Neural cell (in vitro differentiated cells): Measurements from ENCODE around the gene LRFN3. TPM values are rescaled to one million over a fixed set of nuclear protein-coding genes. Genes with fewer than 3 reads are reported as not detected.

ENCODE experiments used
- H2AFZ ChIP-seq: fragments of 200-600, 300-800 bp; sonication (generic), shearing (Covaris generic); 2 replicates; pipeline ENCODE4 v1.6.0; 2014; ENCODE audit warnings: low read depth, mild to moderate bottlenecking, antibody characterized with exemption, low read length, moderate library complexity
- H3F3A ChIP-seq: fragments of 200-600 bp; shearing (Covaris generic); 2 replicates; pipeline ENCODE4 v1.6.1; 2016; ENCODE audit warnings: mild to moderate bottlenecking, moderate library complexity, mixed read lengths, antibody characterized with exemption, low read length; ENCODE audit not compliant: insufficient read depth, poor library complexity, severe bottlenecking
- H3K27ac ChIP-seq: fragments of 200-600, 300-800 bp; sonication (generic), shearing (Covaris generic); 2 replicates; pipeline ENCODE4 v1.5.1; 2014; ENCODE audit warnings: mild to moderate bottlenecking, low read length, moderate library complexity
- H3K27me3 ChIP-seq: fragments of 300-800, 200-600 bp; sonication (generic), shearing (Covaris generic); 2 replicates; pipeline ENCODE4 v1.6.0; 2014; ENCODE audit warnings: mild to moderate bottlenecking, low read depth, low read length, moderate library complexity; ENCODE audit not compliant: insufficient read depth
- H3K36me3 ChIP-seq: fragments of 300-800, 200-600 bp; sonication (generic), shearing (Covaris generic); 2 replicates; pipeline ENCODE4 v1.5.1; 2014; ENCODE audit warnings: mild to moderate bottlenecking, antibody characterized with exemption, low read length, moderate library complexity; ENCODE audit not compliant: insufficient read depth
- H3K4me2 ChIP-seq: fragments of 300-800, 200-600 bp; sonication (generic), shearing (Covaris generic); 2 replicates; pipeline ENCODE4 v1.6.0; 2014; ENCODE audit warnings: mild to moderate bottlenecking, low read length
- H3K4me3 ChIP-seq: fragments of 300-800, 200-600 bp; sonication (generic), shearing (Covaris generic); 2 replicates; pipeline ENCODE4 v1.5.1; 2014; ENCODE audit warnings: mild to moderate bottlenecking, low read length, moderate library complexity
- H3K79me2 ChIP-seq: fragments of 200-600 bp; shearing (Covaris generic); replicated peaks from 2 replicates; pipeline ENCODE4 v1.6.0; 2014; ENCODE audit warnings: mild to moderate bottlenecking, low read length, moderate library complexity; ENCODE audit not compliant: insufficient read depth
- H3K9ac ChIP-seq: fragments of 300-800, 200-600 bp; sonication (generic), shearing (Covaris generic); 2 replicates; pipeline ENCODE4 v1.6.1; 2016; ENCODE audit warnings: mild to moderate bottlenecking, low read length, mixed read lengths
- H3K9me2 ChIP-seq: fragments of 200-600 bp; shearing (Covaris generic); 2 replicates; pipeline ENCODE4 v1.6.1; 2016; ENCODE audit warnings: mild to moderate bottlenecking, low read length, mixed read lengths; ENCODE audit not compliant: insufficient read depth
- H3K9me3 ChIP-seq: fragments of 200-600, 300-800 bp; sonication (generic), shearing (Covaris generic); 2 replicates; pipeline ENCODE4 v1.6.1; 2016; ENCODE audit warnings: mild to moderate bottlenecking, mixed run types, low read length, moderate library complexity, mixed read lengths
- H4K20me1 ChIP-seq: fragments of 200-600 bp; shearing (Covaris generic); 2 replicates; pipeline ENCODE4 v1.6.1; 2016; ENCODE audit warnings: mild to moderate bottlenecking, mixed run types; ENCODE audit not compliant: insufficient read depth
- EP300 ChIP-seq: fragments of 450-650 bp; conservative IDR thresholded peaks from 2 replicates; pipeline ENCODE4 v1.6.1; 2014; ENCODE audit warnings: antibody characterized with exemption, mild to moderate bottlenecking, moderate library complexity; ENCODE audit not compliant: poor library complexity, severe bottlenecking
- EZH2 ChIP-seq: fragments of 200-600, 300-800 bp; shearing (Covaris generic), sonication (generic); IDR thresholded peaks from 2 replicates; pipeline ENCODE4 v1.6.1; 2014; ENCODE audit warnings: antibody characterized with exemption, low read length, borderline replicate concordance, mild to moderate bottlenecking; ENCODE audit not compliant: insufficient read depth, poor library complexity, severe bottlenecking
- MXI1 ChIP-seq: fragments of 450-650 bp; conservative IDR thresholded peaks from 2 replicates; pipeline ENCODE4 v1.6.1; 2014; ENCODE audit warnings: antibody characterized with exemption, mild to moderate bottlenecking; ENCODE audit not compliant: poor library complexity, severe bottlenecking
- POLR2AphosphoS5 ChIP-seq: IDR thresholded peaks from 2 replicates; pipeline ENCODE4 v1.6.1; 2012
- RAD21 ChIP-seq: fragments of 450-650 bp; conservative IDR thresholded peaks from 2 replicates; pipeline ENCODE4 v1.6.1; 2014; ENCODE audit warnings: antibody characterized with exemption, mild to moderate bottlenecking, moderate library complexity
- SMC3 ChIP-seq: fragments of 450-650 bp; conservative IDR thresholded peaks from 2 replicates; pipeline ENCODE4 v1.6.1; 2014; ENCODE audit warnings: antibody characterized with exemption, mild to moderate bottlenecking, moderate library complexity; ENCODE audit not compliant: poor library complexity
- TAF1 ChIP-seq: IDR thresholded peaks from 2 replicates; pipeline ENCODE4 v1.6.1; 2012; ENCODE audit warnings: low read depth
- polyA plus RNA-seq: library from polyadenylated mRNA; depleted of rRNA; stranded (reverse); fragments of >200 nt; gene quantifications from 2 replicates; pipeline ENCODE4 v1.2.3, GENCODE V29; 2014
- TF ChIP-seq, protein P1 (sequence below): IDR thresholded peaks from 2 replicates; pipeline ENCODE4 v1.6.1; 2012; ENCODE audit warnings: borderline replicate concordance
- TF ChIP-seq, protein P2 (sequence below): fragments of 450-650 bp; IDR thresholded peaks from 2 replicates; pipeline ENCODE4 v1.5.1; 2014; ENCODE audit warnings: antibody characterized with exemption, mild to moderate bottlenecking, moderate library complexity; ENCODE audit not compliant: poor library complexity, severe bottlenecking

LRFN3 gene
- polyA plus RNA-seq, 1 donor from 2014 or later = 11.1 TPM

DNA sequence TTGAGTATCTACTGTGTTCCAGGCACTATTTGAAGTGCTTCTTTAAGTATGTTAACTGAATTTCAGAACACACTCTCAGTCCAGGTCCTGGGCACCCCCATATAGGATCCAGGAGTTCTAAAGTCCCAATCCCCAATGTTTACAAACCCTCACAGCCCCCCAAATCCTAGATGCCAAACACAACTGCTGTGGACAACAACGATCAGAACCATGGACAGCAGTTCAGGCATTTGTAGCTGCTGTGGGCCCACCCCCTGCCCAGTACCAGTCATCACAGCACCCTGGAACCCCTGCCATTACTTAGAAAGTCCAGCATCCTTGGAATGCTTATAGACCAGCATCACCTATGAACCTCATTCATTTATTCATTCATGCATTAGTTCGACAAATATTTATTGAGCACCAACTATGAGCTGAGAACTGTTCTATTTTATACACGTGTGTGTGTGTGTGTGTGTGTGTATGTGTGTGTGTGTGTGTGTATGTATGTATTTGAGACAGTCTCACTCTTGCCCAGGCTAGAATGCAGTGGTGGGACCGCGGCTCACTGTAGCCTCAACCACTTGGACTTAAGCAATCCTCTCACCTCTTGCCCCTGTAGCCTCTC, 39.5 kb downstream of the LRFN3 start:
- no peaks in the 10 kb centered on the region for H3K9me2 ChIP-seq
- no peaks in the 10 kb centered on the region for H3K9me3 ChIP-seq
- H3K4me3 ChIP-seq = no peak overlapping the region
- no peaks in the 10 kb centered on the region for H3K79me2 ChIP-seq
- H4K20me1 ChIP-seq = no peaks in the 10 kb centered on the region
- no peak overlapping the region for H2AFZ ChIP-seq
- H3K27me3 ChIP-seq = no peaks in the 10 kb centered on the region
- no peak overlapping the region for H3K27ac ChIP-seq
- H3F3A ChIP-seq = no peaks in the 10 kb centered on the region
- H3K36me3 ChIP-seq = no peaks in the 10 kb centered on the region
- no peak overlapping the region for H3K9ac ChIP-seq
- H3K4me2 ChIP-seq = no peak overlapping the region
- TF ChIP-seq RAD21 (no peak), EP300 (no peak), TAF1 (no peak), MXI1 (no peak), SMC3 (no peak), EZH2 (no peak), POLR2AphosphoS5 (no peak)
- TF ChIP-seq, protein P1, sequence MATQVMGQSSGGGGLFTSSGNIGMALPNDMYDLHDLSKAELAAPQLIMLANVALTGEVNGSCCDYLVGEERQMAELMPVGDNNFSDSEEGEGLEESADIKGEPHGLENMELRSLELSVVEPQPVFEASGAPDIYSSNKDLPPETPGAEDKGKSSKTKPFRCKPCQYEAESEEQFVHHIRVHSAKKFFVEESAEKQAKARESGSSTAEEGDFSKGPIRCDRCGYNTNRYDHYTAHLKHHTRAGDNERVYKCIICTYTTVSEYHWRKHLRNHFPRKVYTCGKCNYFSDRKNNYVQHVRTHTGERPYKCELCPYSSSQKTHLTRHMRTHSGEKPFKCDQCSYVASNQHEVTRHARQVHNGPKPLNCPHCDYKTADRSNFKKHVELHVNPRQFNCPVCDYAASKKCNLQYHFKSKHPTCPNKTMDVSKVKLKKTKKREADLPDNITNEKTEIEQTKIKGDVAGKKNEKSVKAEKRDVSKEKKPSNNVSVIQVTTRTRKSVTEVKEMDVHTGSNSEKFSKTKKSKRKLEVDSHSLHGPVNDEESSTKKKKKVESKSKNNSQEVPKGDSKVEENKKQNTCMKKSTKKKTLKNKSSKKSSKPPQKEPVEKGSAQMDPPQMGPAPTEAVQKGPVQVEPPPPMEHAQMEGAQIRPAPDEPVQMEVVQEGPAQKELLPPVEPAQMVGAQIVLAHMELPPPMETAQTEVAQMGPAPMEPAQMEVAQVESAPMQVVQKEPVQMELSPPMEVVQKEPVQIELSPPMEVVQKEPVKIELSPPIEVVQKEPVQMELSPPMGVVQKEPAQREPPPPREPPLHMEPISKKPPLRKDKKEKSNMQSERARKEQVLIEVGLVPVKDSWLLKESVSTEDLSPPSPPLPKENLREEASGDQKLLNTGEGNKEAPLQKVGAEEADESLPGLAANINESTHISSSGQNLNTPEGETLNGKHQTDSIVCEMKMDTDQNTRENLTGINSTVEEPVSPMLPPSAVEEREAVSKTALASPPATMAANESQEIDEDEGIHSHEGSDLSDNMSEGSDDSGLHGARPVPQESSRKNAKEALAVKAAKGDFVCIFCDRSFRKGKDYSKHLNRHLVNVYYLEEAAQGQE = no peak
- TF ChIP-seq, protein P2, sequence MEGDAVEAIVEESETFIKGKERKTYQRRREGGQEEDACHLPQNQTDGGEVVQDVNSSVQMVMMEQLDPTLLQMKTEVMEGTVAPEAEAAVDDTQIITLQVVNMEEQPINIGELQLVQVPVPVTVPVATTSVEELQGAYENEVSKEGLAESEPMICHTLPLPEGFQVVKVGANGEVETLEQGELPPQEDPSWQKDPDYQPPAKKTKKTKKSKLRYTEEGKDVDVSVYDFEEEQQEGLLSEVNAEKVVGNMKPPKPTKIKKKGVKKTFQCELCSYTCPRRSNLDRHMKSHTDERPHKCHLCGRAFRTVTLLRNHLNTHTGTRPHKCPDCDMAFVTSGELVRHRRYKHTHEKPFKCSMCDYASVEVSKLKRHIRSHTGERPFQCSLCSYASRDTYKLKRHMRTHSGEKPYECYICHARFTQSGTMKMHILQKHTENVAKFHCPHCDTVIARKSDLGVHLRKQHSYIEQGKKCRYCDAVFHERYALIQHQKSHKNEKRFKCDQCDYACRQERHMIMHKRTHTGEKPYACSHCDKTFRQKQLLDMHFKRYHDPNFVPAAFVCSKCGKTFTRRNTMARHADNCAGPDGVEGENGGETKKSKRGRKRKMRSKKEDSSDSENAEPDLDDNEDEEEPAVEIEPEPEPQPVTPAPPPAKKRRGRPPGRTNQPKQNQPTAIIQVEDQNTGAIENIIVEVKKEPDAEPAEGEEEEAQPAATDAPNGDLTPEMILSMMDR = no peak

DNA sequence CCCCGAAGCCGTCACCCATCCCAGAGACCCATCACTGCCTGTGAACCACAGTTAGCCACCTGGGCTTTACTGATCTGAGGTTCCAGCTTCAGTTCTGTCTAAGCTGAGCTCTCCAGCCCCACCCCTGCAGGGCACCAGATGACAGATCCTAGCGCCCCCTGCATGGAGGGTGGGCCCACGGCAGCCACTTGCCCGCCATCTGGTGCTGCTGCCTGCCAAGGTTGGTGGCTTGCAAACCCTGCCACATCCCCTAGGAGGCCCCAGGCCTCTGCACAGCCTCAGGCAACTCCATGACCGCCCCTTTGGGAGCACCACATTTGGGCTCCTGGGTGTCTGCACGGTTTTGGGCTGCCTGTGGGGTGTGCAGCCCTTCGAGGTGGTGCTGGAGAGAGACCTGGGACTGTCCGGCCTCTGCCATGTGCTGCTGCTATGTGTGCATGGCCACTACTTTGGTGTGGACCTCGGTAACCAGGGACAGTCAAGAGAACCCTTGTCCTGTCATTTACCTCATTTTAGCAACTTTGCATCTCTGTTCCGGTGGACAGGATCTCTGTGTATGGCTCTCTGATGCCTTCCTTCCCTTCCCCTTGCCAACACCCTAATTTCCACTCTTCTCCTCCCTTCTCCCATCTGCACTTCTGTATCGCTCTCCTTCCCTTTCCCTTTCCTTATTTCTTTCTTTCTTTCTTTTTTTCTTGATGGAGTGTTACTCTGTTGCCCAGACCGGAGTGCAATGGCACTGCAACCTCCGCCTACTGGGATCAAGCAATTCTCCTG, 41.5 kb downstream of the LRFN3 start:
- Histone ChIP-seq H3K27me3 (no peaks in the 10 kb centered on the region), H3K79me2 (no peaks in the 10 kb centered on the region), H3K9me2 (no peaks in the 10 kb centered on the region), H2AFZ (no peak overlapping the region), H3K4me2 (no peak overlapping the region), H3K36me3 (no peaks in the 10 kb centered on the region), H3K4me3 (no peak overlapping the region), H3K9me3 (no peaks in the 10 kb centered on the region), H3F3A (no peaks in the 10 kb centered on the region), H3K27ac (no peak overlapping the region), H4K20me1 (no peaks in the 10 kb centered on the region), H3K9ac (no peak overlapping the region)
- TF ChIP-seq EZH2 (no peak), POLR2AphosphoS5 (no peak), SMC3 (no peak), TAF1 (no peak), RAD21 (no peak), MXI1 (no peak), EP300 (no peak)
- TF ChIP-seq, protein P1 = no peak
- TF ChIP-seq, protein P2 = no peak
